Effector CD8-positive, alpha-beta T cell (primary cell): ENCODE results near the gene SMPD3.
A peak's percentile ranks its signal among the peaks of the same experiment; 100 is the strongest.

Experiments used
- DNase-seq: peaks from one replicate; lab custom pipeline; 2025; lab: John Stamatoyannopoulos, UW

The SMPD3 gene

GRCh38 chr16:68404736-68405345 is 43.5 kb downstream of the SMPD3 start:
- no peak for DNase-seq

DNA sequence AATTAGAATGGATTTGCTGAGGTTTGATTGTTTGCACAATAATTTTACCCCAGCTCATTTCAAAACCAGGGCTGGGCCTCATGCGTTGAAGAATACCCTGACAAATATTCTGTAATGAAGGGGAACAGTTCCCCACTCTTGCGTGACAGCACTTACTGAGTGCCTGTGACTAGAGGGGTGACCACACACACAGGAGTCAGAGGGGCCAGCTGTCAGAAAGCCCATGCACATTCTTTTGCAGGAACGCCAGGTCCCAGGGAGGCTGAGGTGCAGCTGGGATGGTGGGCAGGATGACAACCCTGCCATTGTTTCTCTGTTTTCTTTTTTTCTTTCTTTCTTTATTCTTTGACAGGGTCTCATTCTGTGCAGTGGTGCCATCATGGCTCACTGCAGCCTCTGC is 44.6 kb downstream of the SMPD3 start:
- no peak for DNase-seq

DNA sequence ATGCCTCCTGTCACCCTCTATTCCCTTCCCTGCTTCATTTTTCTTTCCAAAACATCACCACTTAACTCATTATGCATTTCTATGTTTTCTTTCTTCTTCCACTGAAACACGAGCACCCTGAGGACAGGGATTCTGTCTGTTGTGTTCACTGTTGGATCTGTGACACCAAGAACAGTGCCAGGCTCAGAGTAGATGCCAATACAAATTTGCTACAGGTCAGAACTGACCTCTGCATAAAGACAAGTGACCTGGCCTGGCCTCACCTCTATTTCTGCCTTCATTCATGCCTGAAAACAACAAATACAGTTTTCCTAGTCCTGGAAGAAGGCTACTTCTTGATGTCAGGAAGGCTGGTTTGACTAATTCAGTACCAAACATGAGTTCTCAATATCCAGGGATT is 45.1 kb downstream of the SMPD3 start:
- no peak for DNase-seq

GRCh38 chr16:68402748-68403040 is 45.6 kb downstream of the SMPD3 start:
- DNase-seq, result no peak

DNA sequence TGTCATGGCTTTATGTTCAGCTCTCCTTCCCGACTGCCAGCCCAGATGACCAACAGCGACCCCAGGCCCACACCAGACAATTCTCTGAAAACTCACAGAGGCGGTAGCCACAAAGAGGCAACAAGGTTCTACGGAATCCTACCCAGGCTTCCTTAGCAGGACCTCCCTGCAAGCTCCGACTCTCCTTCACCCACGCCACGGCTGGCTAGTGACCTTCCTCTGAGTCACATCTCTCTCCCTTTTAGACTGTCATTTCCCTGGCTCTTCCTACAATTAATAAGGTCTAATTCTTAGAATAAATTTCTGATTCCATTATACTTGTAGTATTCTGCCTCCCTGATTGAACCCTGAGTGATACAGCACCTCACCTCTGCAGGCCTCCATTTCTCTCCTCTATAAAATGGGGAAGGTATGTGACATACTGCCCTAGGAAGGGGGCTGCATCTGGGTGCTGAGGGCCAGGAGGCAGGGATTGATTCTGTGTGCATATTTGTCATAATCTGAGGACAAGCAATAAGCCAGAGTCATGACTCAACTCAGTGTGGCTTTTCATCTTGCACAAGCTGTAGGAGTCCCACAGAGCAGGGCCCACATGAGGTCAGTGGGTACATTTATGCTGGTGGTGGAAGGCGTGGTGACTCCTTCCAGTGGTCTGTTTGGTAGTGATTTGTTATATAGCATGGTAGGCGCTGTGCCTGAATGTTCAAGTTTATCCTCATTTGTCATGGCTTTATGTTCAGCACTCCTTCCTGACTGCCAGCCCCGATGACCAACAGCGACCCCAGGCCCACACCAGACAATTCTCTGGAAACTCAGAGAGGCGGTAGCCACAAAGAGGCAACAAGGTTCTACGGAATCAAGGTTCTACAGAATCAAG is 46.2 kb downstream of the SMPD3 start:
- no peak for DNase-seq

- no peak for DNase-seq
These were observed 47.3 kb downstream of the SMPD3 start for GRCh38 chr16:68400924-68401460.

GRCh38 chr16:68400083-68400923 is 48.0 kb downstream of the SMPD3 start:
- no peak for DNase-seq

GRCh38 chr16:68399456-68399855 is 48.9 kb downstream of the SMPD3 start:
- DNase-seq, result no peak

- DNase-seq, result no peak
These were observed 50.6 kb downstream of the SMPD3 start for GRCh38 chr16:68397710-68398201.

DNA sequence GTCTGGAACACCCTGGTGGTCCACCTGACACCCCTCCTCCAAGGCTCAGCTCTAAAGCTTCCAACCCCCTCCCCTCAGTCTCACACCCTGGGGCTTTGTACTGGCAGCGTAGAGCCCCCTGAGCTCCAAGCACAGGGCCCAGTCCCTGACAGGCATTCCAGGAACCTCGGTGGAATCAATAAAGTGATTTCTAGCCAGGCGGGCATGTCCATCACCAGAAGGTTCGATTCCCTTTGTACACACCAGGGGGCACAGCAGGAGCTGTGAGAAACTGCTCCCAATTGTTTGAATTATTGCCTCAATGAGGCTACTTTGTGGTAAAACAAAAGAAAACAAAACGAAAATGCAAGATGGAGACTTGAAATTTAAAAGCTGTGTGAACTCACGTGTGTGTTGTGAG is 51.8 kb downstream of the SMPD3 start:
- peak; percentile 19 for DNase-seq

GRCh38 chr16:68395815-68396214 is 52.5 kb downstream of the SMPD3 start:
- DNase-seq, result no peak

DNA sequence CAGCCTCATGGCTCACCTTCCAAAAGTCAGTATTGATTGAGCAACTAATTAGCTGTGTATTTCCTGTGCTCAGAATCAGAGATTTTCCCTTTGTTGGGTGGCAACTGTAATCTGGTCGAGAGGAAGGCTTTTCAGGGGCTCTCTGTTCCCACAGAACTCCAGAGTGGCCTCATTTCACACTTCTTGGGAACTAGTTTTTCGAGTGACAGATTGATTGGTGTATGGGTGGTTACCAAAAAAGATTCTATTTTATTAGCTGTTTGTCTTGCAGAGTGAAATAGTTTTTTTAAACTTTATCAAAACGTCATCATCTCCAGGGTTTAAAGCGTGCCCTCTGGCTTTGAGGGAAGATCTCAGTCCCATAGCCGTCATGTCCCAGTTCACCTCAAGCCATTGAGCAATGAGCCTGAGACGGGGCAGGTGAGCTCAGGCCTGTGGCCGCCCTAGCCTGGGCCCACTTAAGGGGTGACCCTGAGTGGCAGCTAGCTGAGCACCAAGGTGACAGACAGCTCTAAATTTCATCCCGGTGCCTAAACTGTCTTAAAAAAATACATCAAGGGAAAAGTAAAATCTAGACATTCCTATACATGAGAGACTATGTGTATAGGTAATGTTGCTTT is 53.0 kb downstream of the SMPD3 start:
- DNase-seq, result no peak

- DNase-seq, result no peak
These were observed 55.0 kb downstream of the SMPD3 start for GRCh38 chr16:68393333-68393732.

DNA sequence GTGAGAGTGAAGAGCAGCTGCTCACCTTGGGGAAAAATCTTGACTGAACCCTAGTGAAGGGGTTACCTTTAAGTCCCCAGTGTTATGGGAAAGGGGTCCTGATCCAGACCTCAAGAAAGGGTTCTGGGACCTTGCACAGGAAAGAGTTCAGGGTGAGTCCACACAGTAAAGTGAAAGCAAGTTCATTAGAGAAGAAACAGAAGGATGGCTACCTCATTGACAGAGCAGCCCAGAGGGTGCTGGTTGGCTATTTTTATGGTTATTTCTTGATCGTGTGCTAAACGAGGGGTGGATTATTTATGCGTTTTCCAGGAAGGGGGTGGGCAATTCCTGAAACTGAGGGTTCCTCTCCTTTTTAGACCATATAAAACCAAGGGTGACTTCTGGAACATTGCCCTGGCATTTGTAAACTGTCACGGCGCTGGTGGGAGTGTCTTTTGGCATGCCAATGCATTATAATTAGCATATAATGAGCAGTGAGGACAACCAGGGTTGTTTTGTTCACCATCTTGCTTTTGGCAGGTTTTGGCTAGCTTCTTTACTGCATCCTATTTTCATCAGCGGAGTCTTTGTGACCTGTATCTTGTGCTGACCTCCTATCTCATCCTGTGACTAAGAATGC is 58.4 kb downstream of the SMPD3 start:
- no peak for DNase-seq

DNA sequence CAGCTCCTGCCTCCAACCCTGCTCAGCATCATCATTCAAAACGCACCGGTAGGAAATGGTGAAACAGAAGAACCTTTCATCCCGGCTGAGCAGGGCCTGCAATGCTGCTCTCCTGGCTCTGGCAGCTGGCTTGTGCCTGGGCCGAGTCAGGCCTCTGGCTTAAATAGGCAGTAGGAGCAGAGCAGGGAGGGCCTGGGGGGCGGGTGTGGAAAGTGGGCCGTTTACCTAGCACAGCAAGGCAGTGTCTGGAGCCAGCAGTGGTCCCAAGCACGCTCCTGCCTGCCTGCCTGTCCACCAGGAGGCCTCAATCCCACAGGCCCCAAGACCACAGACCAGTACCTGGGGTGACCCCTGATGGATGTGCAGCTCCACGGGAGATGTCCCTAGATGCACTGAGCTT is 59.3 kb downstream of the SMPD3 start:
- no peak for DNase-seq

- DNase-seq, result no peak
These were observed 60.2 kb downstream of the SMPD3 start for GRCh38 chr16:68388124-68388523.

GRCh38 chr16:68387301-68387700 is 61.0 kb downstream of the SMPD3 start:
- no peak for DNase-seq

GRCh38 chr16:68386628-68387027 is 61.7 kb downstream of the SMPD3 start:
- no peak for DNase-seq

- DNase-seq, result no peak
These were observed 62.9 kb downstream of the SMPD3 start for GRCh38 chr16:68385371-68385770.

GRCh38 chr16:68384288-68385161 is 63.8 kb downstream of the SMPD3 start:
- no peak for DNase-seq
